Immature natural killer cell (primary cell): ENCODE data around the gene GOLGA6L7. TPM values are rescaled to one million over a fixed set of nuclear protein-coding genes. Genes with fewer than 3 reads are reported as not detected.
"Not testable (repeated sequence)": the region's sequence is repeated elsewhere in the genome, so short reads cannot be mapped to it uniquely, and the experiment has no call there.

Experiments used
- DNase-seq, 3 donors: peaks; one replicate each; pipeline ENCODE4 v3.0.0; 2022; ENCODE audit warnings: mixed read lengths in 1 of 3
- H3K27ac Mint-ChIP-seq, 6 donors: one replicate each; pipeline ENCODE4 v1.8.0; 2020; ENCODE audit warnings: mixed read lengths in 6 of 6, mild to moderate bottlenecking in 5 of 6, inconsistent platforms in 4 of 6, moderate library complexity in 3 of 6
- H3K27me3 Mint-ChIP-seq, 3 donors: one replicate each; pipeline ENCODE4 v1.8.0; 2020 to 2021; ENCODE audit warnings: low read depth in 3 of 3, mild to moderate bottlenecking in 3 of 3, mixed read lengths in 3 of 3, moderate library complexity in 3 of 3, inconsistent platforms in 1 of 3
- H3K36me3 Mint-ChIP-seq, 3 donors: one replicate each; pipeline ENCODE4 v1.8.0; 2020; ENCODE audit warnings: mixed read lengths in 3 of 3, inconsistent platforms in 2 of 3, mild to moderate bottlenecking in 2 of 3
- H3K4me1 Mint-ChIP-seq, 2 donors: one replicate each; pipeline ENCODE4 v1.8.0; 2020; ENCODE audit warnings: inconsistent platforms in 2 of 2, mild to moderate bottlenecking in 2 of 2, mixed read lengths in 2 of 2, moderate library complexity in 1 of 2
- H3K4me3 Mint-ChIP-seq, 5 donors: one replicate each; pipeline ENCODE4 v1.8.0; 2020; ENCODE audit warnings: mild to moderate bottlenecking in 5 of 5, mixed read lengths in 5 of 5, inconsistent platforms in 3 of 5, moderate library complexity in 3 of 5
- H3K9me3 Mint-ChIP-seq, 6 donors: one replicate each; pipeline ENCODE4 v1.8.0; 2020; ENCODE audit warnings: mild to moderate bottlenecking in 6 of 6, mixed read lengths in 6 of 6, inconsistent platforms in 4 of 6, moderate library complexity in 3 of 6
- polyA plus RNA-seq, 3 donors: library from polyadenylated mRNA; unstranded; fragments of 300-500 nt; fragmentation: Illumina TruSeq; gene quantifications; one replicate each; pipeline ENCODE4 v1.2.3, GENCODE V29; 2021

Gene GOLGA6L7
- polyA plus RNA-seq, 3 donors from 2014 or later, result not detected

DNA sequence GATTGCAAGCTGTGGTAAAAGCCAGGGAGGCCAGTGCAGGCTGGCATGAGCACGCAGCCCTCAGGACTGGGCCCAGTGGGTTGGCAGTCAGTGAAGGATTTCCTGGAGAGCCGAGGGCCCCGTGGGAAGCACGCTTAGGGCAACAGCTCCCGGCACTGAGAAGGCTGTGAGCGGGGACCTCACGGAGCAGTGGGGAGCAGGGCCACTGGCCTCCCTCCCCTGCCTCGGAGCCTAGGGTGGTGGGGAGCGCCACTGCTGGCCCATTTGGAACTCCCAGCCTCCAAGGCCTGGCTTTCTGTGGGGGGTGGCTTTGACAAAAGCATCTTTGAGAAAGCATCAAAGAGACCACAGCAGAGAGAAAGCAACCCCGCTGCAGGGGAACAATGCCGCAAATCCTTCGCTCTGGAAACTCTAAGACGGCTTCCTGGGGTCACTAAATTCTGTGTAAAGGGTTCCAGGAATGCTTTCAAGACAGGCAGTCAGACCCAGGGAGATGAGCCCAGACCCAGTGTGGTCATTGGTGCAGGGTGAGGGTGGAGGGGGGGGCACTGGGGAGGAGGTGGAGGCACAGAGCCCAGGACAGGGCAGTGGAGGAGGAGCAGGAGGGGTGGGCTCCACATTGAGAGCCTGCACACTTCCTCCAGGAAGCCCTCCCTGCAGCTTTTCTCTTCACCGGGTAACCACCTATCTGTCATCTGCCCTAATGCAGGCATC is 27.8 kb upstream of the GOLGA6L7 start:
- H3K36me3 Mint-ChIP-seq, result no peaks in the 10 kb centered on the region
- no peak for DNase-seq
- H3K27me3 Mint-ChIP-seq, result peaks cover 2 to 4% (median 2%) of the 10 kb centered on the region in 3 donors
- peak overlapping the region in 1 of 6 donors; percentile 40 for H3K27ac Mint-ChIP-seq
- H3K9me3 Mint-ChIP-seq, result no peaks in the 10 kb centered on the region
- peaks cover 0 to 1% of the 10 kb centered on the region in 2 donors for H3K4me1 Mint-ChIP-seq
- no peak overlapping the region for H3K4me3 Mint-ChIP-seq

DNA sequence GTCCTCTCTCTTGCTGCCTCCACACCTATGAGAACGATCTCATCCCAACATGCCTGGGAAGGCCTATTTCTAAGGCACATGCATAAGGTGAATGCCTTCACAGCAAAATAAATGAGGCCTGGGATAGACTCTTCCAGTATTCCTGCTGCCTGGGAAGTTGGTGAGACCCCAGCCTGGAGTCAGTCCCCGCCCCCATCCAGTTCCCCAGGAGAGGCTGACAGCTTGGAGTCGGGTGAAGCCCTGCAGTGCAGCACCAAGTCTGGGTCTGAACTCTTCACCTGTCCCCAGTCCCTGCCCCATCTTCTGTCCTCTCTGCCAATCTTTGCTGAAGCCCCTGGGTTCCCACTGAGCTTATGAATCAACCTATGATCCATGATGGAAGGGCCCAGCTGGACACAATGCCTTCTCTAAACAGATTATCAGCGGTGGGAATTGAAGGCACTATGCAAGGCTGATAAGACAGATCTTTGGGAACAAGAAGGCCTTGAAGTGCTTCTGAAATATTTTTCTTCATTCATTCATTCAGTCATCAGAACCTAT is 27.1 kb upstream of the GOLGA6L7 start:
- DNase-seq, result no peak

DNA sequence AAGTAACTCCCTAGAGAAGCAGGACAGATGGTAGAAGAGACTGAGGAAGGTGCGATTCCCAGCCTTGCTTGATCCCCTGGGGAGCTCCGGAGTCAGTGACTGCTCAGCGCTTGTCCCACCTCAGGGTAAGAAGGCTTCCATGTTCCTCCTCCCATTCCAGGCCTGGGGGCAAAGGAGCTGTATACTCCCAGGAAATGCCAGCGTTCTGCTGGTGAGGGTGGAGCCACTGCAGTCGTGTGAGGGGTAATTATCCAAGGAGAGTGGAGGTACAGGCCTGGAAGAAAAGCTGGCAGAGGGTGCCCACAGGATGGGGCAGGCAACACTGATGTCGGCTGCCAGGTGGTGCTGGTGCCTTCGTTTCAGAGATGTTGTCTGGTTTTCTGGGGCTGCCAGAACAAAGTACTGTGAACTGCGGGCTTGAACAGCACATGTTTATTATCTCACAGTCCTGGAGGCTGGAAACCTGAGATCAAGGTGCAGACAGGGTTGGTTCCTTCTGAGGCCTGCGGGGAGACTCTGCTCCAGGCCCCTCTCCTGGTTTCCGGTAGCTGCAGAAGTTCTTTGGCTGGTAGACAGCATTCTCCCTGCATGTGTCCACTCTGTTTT is 25.2 kb upstream of the GOLGA6L7 start:
- Mint-ChIP-seq H3K36me3 (no peaks in the 10 kb centered on the region), H3K27me3 (peaks cover 2% of the 10 kb centered on the region in 3 donors), H3K4me3 (no peak overlapping the region), H3K4me1 (peaks cover 0 to 1% of the 10 kb centered on the region in 2 donors), H3K9me3 (no peaks in the 10 kb centered on the region), H3K27ac (no peak overlapping the region)
- peak in 1 of 3 donors; percentile 37 for DNase-seq

More for the DNA sequence above, 27.1 kb upstream of the GOLGA6L7 start:
- Mint-ChIP-seq H3K4me3 (no peak overlapping the region), H3K9me3 (no peaks in the 10 kb centered on the region), H3K27me3 (peaks cover 2 to 4% (median 2%) of the 10 kb centered on the region in 3 donors), H3K36me3 (no peaks in the 10 kb centered on the region), H3K4me1 (peaks cover 0 to 1% of the 10 kb centered on the region in 2 donors), H3K27ac (peak overlapping the region in 1 of 6 donors; percentile 40)

DNA sequence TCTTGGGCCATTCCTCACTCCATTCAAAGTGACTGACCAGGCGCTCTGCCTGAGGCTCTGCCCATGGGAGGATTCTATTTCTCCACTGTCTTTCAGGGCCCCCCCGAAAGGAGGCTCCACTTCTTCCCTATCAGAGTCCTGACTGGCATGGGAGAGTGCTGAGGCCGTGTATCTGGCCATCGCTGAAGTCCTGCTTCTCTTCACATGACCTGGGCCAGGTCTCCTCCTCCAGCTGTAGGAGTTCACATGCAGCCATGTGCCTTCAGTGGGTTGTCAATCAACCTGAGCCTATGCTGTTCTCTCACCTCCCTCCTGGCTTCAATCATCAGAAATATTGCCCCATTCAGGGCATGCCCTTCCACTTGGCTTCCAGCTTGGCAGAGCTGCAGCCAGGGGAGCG is 24.6 kb upstream of the GOLGA6L7 start:
- DNase-seq, result no peak
- Mint-ChIP-seq H3K36me3 (no peaks in the 10 kb centered on the region), H3K4me3 (no peak overlapping the region), H3K27ac (peak overlapping the region in 1 of 6 donors; percentile 58), H3K9me3 (no peaks in the 10 kb centered on the region), H3K4me1 (peaks cover 0 to 1% of the 10 kb centered on the region in 2 donors), H3K27me3 (peaks cover 2% of the 10 kb centered on the region in 3 donors)

DNA sequence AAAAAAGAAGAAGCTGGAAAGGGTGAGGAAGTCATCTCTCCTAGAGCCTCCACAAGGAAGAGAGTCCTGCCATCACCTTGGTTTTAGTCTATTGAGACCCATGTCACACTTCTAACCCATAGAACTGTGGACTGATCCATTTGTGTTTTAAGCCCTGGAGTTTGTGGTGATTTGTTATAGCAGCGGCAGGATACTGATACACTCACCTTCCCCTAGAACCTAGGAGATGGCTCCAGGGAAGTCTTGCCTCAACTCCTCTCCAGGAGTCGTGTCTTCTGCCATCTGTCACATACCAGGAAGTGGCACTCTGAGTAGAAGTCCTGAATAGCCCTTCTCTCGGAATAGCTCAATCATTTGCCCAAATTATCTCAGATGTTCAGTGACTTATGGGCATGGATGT is 22.7 kb upstream of the GOLGA6L7 start:
- no peak for DNase-seq
- peaks cover 2% of the 10 kb centered on the region in 3 donors for H3K27me3 Mint-ChIP-seq
- H3K27ac Mint-ChIP-seq, result no peak overlapping the region
- no peaks in the 10 kb centered on the region for H3K9me3 Mint-ChIP-seq
- H3K36me3 Mint-ChIP-seq, result no peaks in the 10 kb centered on the region
- H3K4me1 Mint-ChIP-seq, result peaks cover 0 to 1% of the 10 kb centered on the region in 2 donors
- no peak overlapping the region for H3K4me3 Mint-ChIP-seq

DNA sequence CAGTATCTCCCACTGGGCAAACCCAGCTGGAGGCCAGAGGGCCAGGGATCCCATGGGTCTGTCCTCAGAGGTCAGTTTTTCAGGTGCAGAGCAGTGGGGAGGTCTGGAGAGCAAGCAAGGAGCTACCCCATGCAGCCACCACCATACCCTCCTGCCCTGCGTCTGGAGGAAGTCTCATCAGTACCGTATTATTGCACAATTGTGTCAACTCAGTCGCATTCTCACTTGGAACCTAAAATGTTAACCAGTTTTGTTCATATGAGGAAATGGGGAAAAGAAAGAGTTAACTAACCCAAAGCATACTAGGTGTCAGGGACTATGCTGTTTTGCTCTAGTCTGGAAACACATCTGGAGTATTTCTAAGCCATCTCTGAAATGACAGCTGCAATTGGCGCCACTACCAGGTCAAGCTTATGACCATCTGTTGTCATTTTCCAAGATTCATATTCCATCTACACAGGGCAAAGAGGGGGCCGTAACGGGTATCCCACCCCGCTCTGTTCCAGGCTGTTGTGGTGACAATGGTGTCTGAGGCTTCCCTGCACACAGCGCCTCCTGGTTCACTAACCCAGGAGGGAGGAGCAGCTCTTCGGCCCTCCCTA is 20.4 kb upstream of the GOLGA6L7 start:
- DNase-seq, result no peak
- Mint-ChIP-seq H3K36me3 (no peaks in the 10 kb centered on the region), H3K4me1 (no peaks in the 10 kb centered on the region), H3K4me3 (no peak overlapping the region), H3K9me3 (no peaks in the 10 kb centered on the region), H3K27ac (no peak overlapping the region), H3K27me3 (peaks cover 0 to 2% (median 0%) of the 10 kb centered on the region in 3 donors)

DNA sequence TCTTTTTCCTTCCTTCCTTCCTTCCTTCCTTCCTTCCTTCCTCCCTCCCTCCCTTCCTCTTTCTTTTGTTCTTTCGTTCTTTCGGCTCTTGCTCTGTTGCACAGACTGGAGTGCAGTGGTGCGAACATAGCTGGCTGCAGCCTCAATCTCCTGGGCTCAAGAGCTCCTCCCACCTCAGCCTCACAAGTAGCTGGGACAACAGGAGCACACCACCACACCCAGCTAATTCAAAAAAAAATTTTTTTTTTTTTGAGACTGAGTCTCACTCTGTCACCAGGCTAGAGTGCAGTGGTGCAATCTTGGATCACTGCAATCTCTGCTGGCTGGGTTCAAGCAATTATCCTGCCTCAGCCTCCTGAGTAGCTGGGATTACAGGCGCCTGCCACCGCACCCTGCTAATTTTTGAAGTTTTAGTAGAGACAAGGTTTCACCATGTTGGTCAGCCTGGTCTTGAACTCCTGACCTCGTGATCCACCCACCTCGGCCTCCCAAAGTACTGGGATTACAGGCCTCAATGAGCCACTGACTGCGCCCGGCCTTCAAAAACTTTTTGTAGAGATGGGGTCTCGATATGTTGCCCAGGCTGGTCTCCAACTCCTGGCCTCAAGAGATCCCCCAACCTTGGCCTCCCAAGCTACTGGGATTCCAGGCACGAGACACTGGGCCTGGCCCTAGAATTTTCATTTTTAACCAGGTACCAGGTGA is 13.3 kb upstream of the GOLGA6L7 start:
- not testable (repeated sequence) for DNase-seq, H3K9me3 Mint-ChIP-seq, H3K4me3 Mint-ChIP-seq

DNA sequence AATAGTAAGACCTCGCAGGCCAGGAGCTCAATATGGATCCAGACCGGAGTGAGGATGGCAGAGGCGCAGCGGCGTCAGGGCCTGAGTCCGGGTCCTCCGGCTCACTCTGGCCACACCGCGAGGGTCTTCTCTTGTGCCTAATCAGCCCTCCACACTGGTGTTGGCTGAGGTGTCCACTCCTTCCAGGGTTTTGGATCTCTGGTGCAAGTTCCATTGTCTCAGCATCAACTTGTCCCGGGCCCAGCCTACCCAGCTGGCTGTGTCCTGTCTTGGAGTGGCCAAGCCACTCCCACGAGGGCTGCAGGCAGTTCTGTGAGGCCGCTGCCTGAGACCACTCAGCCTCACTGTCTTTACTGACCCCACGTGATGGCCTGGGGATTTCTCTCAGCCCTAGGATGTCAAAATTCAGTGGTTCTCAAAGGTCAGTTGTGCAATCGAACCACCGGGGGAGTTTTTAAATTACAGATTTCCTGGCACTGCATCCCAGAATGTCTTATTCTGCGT is 12.6 kb upstream of the GOLGA6L7 start:
- no peaks in the 10 kb centered on the region for H3K9me3 Mint-ChIP-seq
- H3K27ac Mint-ChIP-seq, result no peak overlapping the region
- DNase-seq, result no peak
- peaks cover 0 to 6% (median 0%) of the 10 kb centered on the region in 3 donors for H3K36me3 Mint-ChIP-seq
- peaks cover 0 to 1% (median 0%) of the 10 kb centered on the region in 3 donors for H3K27me3 Mint-ChIP-seq
- H3K4me1 Mint-ChIP-seq, result no peaks in the 10 kb centered on the region
- no peak overlapping the region for H3K4me3 Mint-ChIP-seq

More for the DNA sequence above, 13.3 kb upstream of the GOLGA6L7 start:
- not testable (repeated sequence) for H3K27ac Mint-ChIP-seq, H3K4me1 Mint-ChIP-seq, H3K27me3 Mint-ChIP-seq, H3K36me3 Mint-ChIP-seq

DNA sequence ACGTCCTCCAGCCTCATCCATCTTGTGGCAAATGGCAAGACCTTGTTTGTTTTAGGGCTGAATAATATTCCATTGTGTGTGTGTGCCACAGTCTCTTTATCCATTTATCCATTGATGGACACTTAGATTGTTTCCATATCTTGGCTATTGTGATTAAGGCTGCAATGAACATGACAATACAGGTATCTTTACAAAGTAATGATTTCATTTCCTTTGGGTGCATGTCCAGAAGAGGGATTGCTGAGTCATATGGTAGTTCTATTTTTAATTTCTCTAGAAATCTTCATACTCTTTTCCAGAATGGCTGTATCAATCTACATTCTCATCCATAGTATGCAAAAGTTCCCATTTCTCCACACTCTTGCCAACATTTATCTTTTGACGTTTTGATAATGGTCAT is 6.1 kb upstream of the GOLGA6L7 start:
- H3K27me3 Mint-ChIP-seq, H3K4me1 Mint-ChIP-seq, H3K27ac Mint-ChIP-seq, H3K9me3 Mint-ChIP-seq, H3K36me3 Mint-ChIP-seq, DNase-seq, H3K4me3 Mint-ChIP-seq: not testable (repeated sequence)

DNA sequence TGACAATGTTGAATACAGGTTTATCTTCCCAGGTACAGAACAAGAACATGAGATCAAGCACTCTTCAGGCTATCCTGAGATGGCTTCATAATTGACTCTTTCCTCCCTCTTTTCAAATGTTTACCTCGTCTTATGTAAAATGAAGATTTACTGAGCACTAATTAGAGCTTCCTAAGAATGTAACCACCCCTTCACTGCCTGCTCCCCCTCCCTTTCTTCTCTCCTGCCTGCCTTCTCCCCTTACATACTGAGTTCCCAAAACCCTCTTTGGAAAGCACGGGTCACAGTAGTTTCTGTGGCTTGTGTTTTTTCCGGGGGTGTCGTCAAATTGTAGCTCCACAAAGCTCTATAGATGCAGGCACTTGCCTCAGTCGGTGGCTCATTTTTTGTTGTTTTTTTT is 5.2 kb upstream of the GOLGA6L7 start:
- not testable (repeated sequence) for H3K36me3 Mint-ChIP-seq, H3K27me3 Mint-ChIP-seq, H3K4me3 Mint-ChIP-seq, DNase-seq, H3K9me3 Mint-ChIP-seq, H3K27ac Mint-ChIP-seq, H3K4me1 Mint-ChIP-seq

DNA sequence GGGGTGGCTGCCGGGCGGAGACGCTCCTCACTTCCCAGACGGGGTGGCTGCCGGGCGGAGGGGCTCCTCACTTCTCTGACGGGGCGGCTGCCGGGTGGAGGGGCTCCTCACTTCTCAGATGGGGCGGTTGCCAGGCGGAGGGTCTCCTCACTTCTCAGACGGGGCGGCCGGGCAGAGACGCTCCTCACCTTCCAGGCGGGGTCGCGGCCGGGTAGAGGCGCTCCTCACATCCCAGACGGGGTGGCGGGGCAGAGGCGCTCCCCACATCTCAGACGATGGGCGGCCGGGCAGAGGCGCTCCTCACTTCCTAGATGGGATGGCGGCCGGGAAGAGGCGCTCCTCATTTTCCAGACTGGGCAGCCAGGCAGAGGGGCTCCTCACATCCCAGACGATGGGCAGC is 1.3 kb upstream of the GOLGA6L7 start:
- not testable (repeated sequence) for H3K9me3 Mint-ChIP-seq, H3K27me3 Mint-ChIP-seq, H3K4me3 Mint-ChIP-seq, H3K4me1 Mint-ChIP-seq, H3K27ac Mint-ChIP-seq, DNase-seq, H3K36me3 Mint-ChIP-seq

DNA sequence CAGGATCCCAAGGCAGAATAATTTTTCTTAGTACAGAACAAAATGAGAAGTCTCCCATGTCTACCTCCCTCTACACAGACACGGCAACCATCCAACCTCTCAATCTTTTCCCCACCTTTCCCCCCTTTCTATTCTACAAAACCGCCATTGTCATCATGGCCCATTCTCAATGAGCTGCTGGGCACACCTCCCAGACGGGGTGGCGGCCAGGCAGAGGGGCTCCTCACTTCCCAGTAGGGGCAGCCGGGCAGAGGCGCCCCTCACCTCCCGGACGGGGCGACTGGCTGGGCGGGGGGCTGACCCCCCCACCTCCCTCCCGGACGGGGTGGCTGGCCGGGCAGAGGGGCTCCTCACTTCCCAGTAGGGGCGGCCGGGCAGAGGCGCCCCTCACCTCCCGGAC is 827 bp upstream of the GOLGA6L7 start:
- not testable (repeated sequence) for DNase-seq, H3K27me3 Mint-ChIP-seq, H3K27ac Mint-ChIP-seq, H3K9me3 Mint-ChIP-seq, H3K36me3 Mint-ChIP-seq, H3K4me3 Mint-ChIP-seq, H3K4me1 Mint-ChIP-seq

DNA sequence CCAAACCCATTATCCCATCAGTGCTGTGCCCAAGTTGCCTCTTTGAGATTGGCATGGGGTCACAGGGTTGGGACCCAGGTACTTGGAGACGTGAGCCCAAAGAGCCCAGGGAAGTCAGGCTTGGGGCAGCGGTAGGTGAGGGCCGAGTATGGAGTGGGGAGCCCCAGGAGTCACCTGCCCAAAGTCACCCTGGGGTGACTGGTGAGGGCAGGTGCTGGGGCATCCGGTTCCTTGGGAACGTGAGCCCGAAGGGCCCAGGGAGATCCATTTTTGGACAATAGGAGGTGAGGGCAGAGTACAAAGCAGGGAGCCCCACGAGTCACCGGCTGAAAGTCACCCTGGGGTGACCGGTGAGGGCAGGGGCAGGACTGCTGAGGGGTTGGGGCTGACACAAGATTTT is 485 bp downstream of the GOLGA6L7 start:
- not testable (repeated sequence) for H3K4me1 Mint-ChIP-seq

DNA sequence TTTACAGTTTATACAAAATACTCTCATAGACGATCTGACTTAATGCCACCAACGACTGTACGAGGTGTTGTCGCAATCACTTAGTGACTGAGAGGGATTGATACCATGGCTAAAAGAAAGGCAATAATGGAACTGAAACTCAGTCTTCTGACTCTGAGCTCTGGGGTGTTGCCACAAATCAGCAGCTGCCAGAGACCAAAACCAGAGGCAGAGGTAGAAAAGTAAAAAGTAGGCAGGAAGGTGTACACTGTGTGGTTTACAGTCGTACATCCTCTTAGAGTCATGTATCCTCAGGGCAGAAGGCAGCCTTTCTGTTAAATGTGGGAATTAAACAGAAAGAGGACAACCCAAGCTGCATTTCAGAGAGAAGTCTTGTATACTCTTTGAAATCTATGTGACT is 1.2 kb downstream of the GOLGA6L7 start:
- not testable (repeated sequence) for H3K36me3 Mint-ChIP-seq, DNase-seq, H3K27ac Mint-ChIP-seq, H3K9me3 Mint-ChIP-seq, H3K4me3 Mint-ChIP-seq, H3K27me3 Mint-ChIP-seq, H3K4me1 Mint-ChIP-seq

More for the DNA sequence above, 485 bp downstream of the GOLGA6L7 start:
- not testable (repeated sequence) for H3K4me3 Mint-ChIP-seq, H3K27ac Mint-ChIP-seq, H3K9me3 Mint-ChIP-seq, H3K27me3 Mint-ChIP-seq, H3K36me3 Mint-ChIP-seq, DNase-seq
